H1 (cell line): ENCODE measurements around the gene COQ8A.

Experiments used
- BACH1 ChIP-seq: IDR thresholded peaks from 2 replicates; pipeline ENCODE4 v1.6.1; 2012; ENCODE audit warnings: low read length, improper control_type of control experiment
- CHD1 ChIP-seq: IDR thresholded peaks from 2 replicates; pipeline ENCODE4 v1.6.1; 2012; ENCODE audit warnings: low read depth, low read length, improper control_type of control experiment
- CTCF ChIP-seq, 3 experiments: IDR thresholded peaks; 1 replicate in 2 of 3; 2 replicates in 1 of 3; pipeline versions ENCODE4 v1.5.1 to v1.6.1; 2011; ENCODE audit warnings: low read length in 3 of 3, mild to moderate bottlenecking in 3 of 3, inconsistent platforms in 2 of 3, low read depth in 1 of 3, moderate library complexity in 1 of 3; ENCODE audit not compliant: insufficient read depth in 1 of 3; ENCODE audit errors: control extremely low read depth in 1 of 3
- EGR1 ChIP-seq: IDR thresholded peaks from 2 replicates; pipeline ENCODE4 v1.6.1; 2011; ENCODE audit warnings: low read depth, low read length, borderline replicate concordance
- EP300 ChIP-seq, 2 experiments: IDR thresholded peaks; 1 replicate in 1 of 2; 2 replicates in 1 of 2; pipeline ENCODE4 v1.6.1; 2011 to 2012; ENCODE audit warnings: low read depth in 2 of 2, low read length in 2 of 2, mild to moderate bottlenecking in 2 of 2, borderline replicate concordance in 1 of 2, inconsistent platforms in 1 of 2, moderate library complexity in 1 of 2
- EZH2 ChIP-seq: fragments of 200-600 bp; sonication (generic); IDR thresholded peaks from 2 replicates; pipeline ENCODE4 v1.7.1; 2012; ENCODE audit warnings: low read depth, mild to moderate bottlenecking, moderate library complexity, low read length, inconsistent platforms; ENCODE audit not compliant: severe bottlenecking
- HDAC2 ChIP-seq, 2 experiments: fragments of 300-600 bp in 1 of 2; sonication (generic) in 1 of 2; IDR thresholded peaks; 2 replicates each; pipeline ENCODE4 v1.6.1; 2011 to 2012; ENCODE audit warnings: low read depth in 2 of 2, low read length in 2 of 2, mild to moderate bottlenecking in 2 of 2, moderate library complexity in 2 of 2, borderline replicate concordance in 1 of 2, inconsistent platforms in 1 of 2
- HDAC6 ChIP-seq: IDR thresholded peaks from one replicate; pipeline ENCODE4 v1.7.1; 2012; ENCODE audit warnings: low read depth, mild to moderate bottlenecking, inconsistent platforms, low read length, moderate library complexity
- POLR2A ChIP-seq, 2 experiments: IDR thresholded peaks; 1 replicate in 1 of 2; 2 replicates in 1 of 2; pipeline ENCODE4 v1.6.1; 2011; ENCODE audit warnings: low read depth in 2 of 2, low read length in 2 of 2, mild to moderate bottlenecking in 2 of 2; ENCODE audit errors: control extremely low read depth in 1 of 2
- POLR2AphosphoS5 ChIP-seq: IDR thresholded peaks from 2 replicates; pipeline ENCODE4 v1.6.1; 2011; ENCODE audit warnings: low read depth, low read length
- RAD21 ChIP-seq, 2 experiments: IDR thresholded peaks in 1 of 2; conservative IDR thresholded peaks in 1 of 2; 2 replicates each; pipeline ENCODE4 v1.6.1; 2011; ENCODE audit warnings: low read depth in 2 of 2, low read length in 2 of 2, improper control_type of control experiment in 1 of 2, inconsistent platforms in 1 of 2, mild to moderate bottlenecking in 1 of 2, moderate library complexity in 1 of 2
- RNF2 ChIP-seq: fragments of 200-900, 300-1000 bp; sonication (generic); IDR thresholded peaks from 2 replicates; pipeline ENCODE4 v1.7.1; 2016; ENCODE audit warnings: borderline replicate concordance, low read depth, mild to moderate bottlenecking, antibody characterized with exemption, low read length; ENCODE audit not compliant: poor library complexity, severe bottlenecking; ENCODE audit errors: missing control alignments
- SP1 ChIP-seq: IDR thresholded peaks from 2 replicates; pipeline ENCODE4 v1.6.1; 2011; ENCODE audit warnings: low read depth, low read length
- ZNF274 ChIP-seq: IDR thresholded peaks from 2 replicates; pipeline ENCODE4 v1.7.0; 2012; ENCODE audit warnings: low read length, borderline replicate concordance; ENCODE audit errors: extremely low read depth

- TF ChIP-seq HDAC6 (no peak), HDAC2 (IDR thresholded peaks at IDR 0.05; ENCODE audit: borderline replicate concordance in 1 of 2, low read depth in 2 of 2, low read length in 2 of 2) (no peak), POLR2AphosphoS5 (no peak), POLR2A (IDR thresholded peaks at IDR 0.05; ENCODE audit: control extremely low read depth in 1 of 2, low read depth in 2 of 2, low read length in 2 of 2) (no peak), SP1 (no peak), EZH2 (no peak), CTCF (IDR thresholded peaks at IDR 0.05; ENCODE audit: control extremely low read depth in 1 of 3, insufficient read depth in 1 of 3, low read depth in 1 of 3, low read length in 3 of 3) (no peak), CHD1 (no peak), ZNF274 (no peak), EGR1 (no peak), RAD21 (IDR thresholded peaks at IDR 0.05 in 1 of 2, conservative IDR thresholded peaks at IDR 0.05 in 1 of 2; ENCODE audit: low read depth in 2 of 2, low read length in 2 of 2) (no peak), EP300 (IDR thresholded peaks at IDR 0.05; ENCODE audit: borderline replicate concordance in 1 of 2, low read depth in 2 of 2, low read length in 2 of 2) (no peak), RNF2 (no peak), BACH1 (no peak)
Measured at GRCh38 chr1:226983992-226984364, 43.9 kb downstream of the COQ8A start.
